Cardiac muscle cell (in vitro differentiated cells and primary cell): ENCODE results near the gene LPP. TPM values are rescaled to one million over a fixed set of nuclear protein-coding genes. Genes with fewer than 3 reads are reported as not detected.
A peak's percentile ranks its signal among the peaks of the same experiment; 100 is the strongest.

Experiments
- DNase-seq, 2 donors: peaks; one replicate each; pipeline versions ENCODE4 v3.0.0 to v3.0.0-alpha.2; 2010 to 2017; ENCODE audit warnings: low read depth in 1 of 2, low spot score in 1 of 2
- H3K27ac ChIP-seq: fragments of 200-600 bp; sonication (generic); 2 replicates; pipeline ENCODE4 v1.5.1; 2016
- H3K27me3 ChIP-seq: fragments of 200-600 bp; sonication (generic); 2 replicates; pipeline ENCODE4 v1.6.0; 2016; ENCODE audit warnings: control low read depth
- H3K36me3 ChIP-seq: fragments of 200-600 bp; sonication (generic); 2 replicates; pipeline ENCODE4 v1.5.1; 2016; ENCODE audit warnings: control low read depth
- H3K4me1 ChIP-seq: fragments of 200-600 bp; sonication (generic); 2 replicates; pipeline ENCODE4 v1.8.1; 2017; ENCODE audit warnings: low read depth, mild to moderate bottlenecking, mixed run types
- H3K4me3 ChIP-seq: fragments of 200-600 bp; sonication (generic); 2 replicates; pipeline ENCODE4 v1.5.1; 2016; ENCODE audit warnings: mild to moderate bottlenecking
- H3K9me3 ChIP-seq: fragments of 200-600 bp; sonication (generic); 2 replicates; pipeline ENCODE4 v1.5.1; 2017; ENCODE audit warnings: low read depth, mild to moderate bottlenecking, control low read depth
- polyA plus RNA-seq: library from polyadenylated mRNA; unstranded; fragments of >200 nt; fragmentation: Nextera tagmentation; extraction: Ambion mirVana; gene quantifications from 2 replicates; pipeline ENCODE4 v1.2.1, GENCODE V29; 2016
- total RNA-seq: library from RNA; depleted of rRNA; stranded (reverse); fragments of >200 nt; gene quantifications from 2 replicates; pipeline ENCODE4 v1.2.3, GENCODE V29; 2016
- TF ChIP-seq, protein P1 (sequence below): IDR thresholded peaks from 2 replicates; pipeline ENCODE4 v1.5.1; 2012; ENCODE audit warnings: low read depth, mild to moderate bottlenecking, low read length

The LPP gene
- total and polyA plus RNA-seq, 2 experiments from 2014 or later, result 21.4 to 45.2 TPM

DNA sequence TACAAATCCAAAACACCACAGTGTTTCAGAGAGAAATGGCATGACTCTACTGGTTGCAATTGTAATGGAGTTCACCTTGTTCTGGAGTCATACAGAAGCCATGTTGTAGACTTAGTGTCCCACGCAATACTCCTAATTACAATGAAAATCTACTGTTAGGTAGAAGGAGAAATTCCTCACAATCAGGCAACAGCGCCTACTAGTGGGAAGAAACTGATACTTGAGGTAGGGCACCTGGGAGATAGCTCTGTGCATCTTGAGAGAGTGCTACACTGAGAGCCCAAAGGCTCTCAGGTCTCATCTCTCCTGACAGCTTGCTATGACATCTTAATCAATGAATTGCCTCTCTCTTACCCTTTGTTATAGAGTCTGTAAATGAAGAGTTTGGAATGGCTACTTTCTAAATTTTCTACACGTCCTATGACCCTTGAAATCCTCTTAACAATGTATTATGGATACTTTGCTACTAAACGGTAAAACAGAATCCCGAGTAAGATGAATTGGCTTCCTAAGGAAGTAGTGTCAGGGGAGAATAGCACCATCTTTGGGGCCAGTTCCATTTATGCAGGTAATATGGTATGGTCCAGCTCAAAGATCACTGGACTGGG is 595.2 kb downstream of the LPP start:
- Histone ChIP-seq H3K9me3 (no peaks in the 10 kb centered on the region), H3K36me3 (no peaks in the 10 kb centered on the region), H3K27me3 (no peaks in the 10 kb centered on the region), H3K27ac (no peak overlapping the region), H3K4me3 (no peak overlapping the region), H3K4me1 (no peaks in the 10 kb centered on the region)
- peak in 1 of 2 donors; percentile 18 for DNase-seq
- TF ChIP-seq, protein P1, sequence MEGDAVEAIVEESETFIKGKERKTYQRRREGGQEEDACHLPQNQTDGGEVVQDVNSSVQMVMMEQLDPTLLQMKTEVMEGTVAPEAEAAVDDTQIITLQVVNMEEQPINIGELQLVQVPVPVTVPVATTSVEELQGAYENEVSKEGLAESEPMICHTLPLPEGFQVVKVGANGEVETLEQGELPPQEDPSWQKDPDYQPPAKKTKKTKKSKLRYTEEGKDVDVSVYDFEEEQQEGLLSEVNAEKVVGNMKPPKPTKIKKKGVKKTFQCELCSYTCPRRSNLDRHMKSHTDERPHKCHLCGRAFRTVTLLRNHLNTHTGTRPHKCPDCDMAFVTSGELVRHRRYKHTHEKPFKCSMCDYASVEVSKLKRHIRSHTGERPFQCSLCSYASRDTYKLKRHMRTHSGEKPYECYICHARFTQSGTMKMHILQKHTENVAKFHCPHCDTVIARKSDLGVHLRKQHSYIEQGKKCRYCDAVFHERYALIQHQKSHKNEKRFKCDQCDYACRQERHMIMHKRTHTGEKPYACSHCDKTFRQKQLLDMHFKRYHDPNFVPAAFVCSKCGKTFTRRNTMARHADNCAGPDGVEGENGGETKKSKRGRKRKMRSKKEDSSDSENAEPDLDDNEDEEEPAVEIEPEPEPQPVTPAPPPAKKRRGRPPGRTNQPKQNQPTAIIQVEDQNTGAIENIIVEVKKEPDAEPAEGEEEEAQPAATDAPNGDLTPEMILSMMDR, result peak; percentile 37

DNA sequence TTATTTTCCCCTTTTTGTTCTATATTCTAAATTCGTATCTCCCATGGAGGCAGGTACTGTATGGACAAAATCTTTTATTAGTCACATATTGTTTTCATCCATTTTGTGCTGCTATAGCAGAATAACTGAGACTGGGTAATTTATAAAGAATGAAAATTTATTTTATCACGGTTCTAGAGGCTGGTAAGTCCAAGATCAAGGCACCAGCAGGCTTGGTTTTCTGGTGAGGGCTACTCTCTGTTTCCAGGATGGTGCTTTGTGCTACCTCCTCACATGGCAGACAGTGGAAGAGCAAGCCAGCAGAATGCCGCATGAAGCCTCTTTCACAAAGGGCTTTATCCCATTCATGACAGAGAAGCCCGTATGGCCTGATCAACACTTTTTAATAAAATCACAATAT is 595.9 kb downstream of the LPP start:
- H3K4me1 ChIP-seq, result peaks cover 5% of the 10 kb centered on the region
- H3K27ac ChIP-seq, result no peak overlapping the region
- DNase-seq, result no peak
- H3K9me3 ChIP-seq, result no peaks in the 10 kb centered on the region
- H3K4me3 ChIP-seq, result no peak overlapping the region
- TF ChIP-seq, protein P1, result no peak
- H3K36me3 ChIP-seq, result no peaks in the 10 kb centered on the region
- no peaks in the 10 kb centered on the region for H3K27me3 ChIP-seq

DNA sequence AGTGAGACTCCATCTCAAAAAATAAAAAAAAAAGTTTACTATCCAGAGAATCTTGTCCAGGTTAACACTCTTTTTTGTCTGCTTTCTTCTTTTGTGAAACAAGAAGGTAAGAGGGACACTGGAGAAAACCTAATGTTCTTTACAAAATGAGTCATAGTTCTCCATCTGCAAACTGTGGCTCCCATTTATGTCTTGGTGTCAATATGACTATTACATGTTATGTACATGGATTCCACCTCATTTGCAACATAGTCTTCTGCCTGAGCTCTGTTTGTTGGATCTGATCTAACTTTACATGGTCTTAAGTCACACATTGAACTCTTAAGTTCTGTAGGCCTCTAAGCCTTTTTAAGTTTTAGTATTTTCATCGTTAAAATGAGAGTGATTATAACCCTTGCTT is 596.7 kb downstream of the LPP start:
- DNase-seq, result no peak
- Histone ChIP-seq H3K4me3 (no peak overlapping the region), H3K4me1 (peaks cover 8% of the 10 kb centered on the region), H3K9me3 (no peaks in the 10 kb centered on the region), H3K27me3 (no peaks in the 10 kb centered on the region), H3K27ac (no peak overlapping the region), H3K36me3 (no peaks in the 10 kb centered on the region)
- TF ChIP-seq, protein P1, result no peak

DNA sequence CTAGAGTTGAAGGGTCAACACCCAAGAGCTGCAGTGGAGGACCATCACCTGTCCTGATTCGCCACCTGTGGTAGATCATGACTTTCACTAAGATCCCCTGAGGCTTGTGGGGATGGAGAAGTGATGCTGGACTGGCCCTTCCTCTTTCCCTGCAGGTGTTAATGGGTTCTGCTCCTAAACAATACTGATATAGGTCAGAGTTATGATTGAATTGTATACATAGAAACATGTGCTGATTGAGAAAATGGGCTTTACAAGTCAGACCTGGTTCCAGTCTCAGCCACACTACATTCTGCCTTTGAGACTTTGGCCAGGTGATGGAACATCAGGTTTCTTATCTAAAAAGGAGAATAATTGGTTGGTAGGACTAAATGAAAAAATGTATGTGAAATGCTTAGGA is 598.9 kb downstream of the LPP start:
- TF ChIP-seq, protein P1, result no peak
- Histone ChIP-seq H3K9me3 (no peaks in the 10 kb centered on the region), H3K27ac (no peak overlapping the region), H3K36me3 (no peaks in the 10 kb centered on the region), H3K4me3 (no peak overlapping the region), H3K27me3 (no peaks in the 10 kb centered on the region), H3K4me1 (peaks cover 8% of the 10 kb centered on the region)
- DNase-seq, result no peak

DNA sequence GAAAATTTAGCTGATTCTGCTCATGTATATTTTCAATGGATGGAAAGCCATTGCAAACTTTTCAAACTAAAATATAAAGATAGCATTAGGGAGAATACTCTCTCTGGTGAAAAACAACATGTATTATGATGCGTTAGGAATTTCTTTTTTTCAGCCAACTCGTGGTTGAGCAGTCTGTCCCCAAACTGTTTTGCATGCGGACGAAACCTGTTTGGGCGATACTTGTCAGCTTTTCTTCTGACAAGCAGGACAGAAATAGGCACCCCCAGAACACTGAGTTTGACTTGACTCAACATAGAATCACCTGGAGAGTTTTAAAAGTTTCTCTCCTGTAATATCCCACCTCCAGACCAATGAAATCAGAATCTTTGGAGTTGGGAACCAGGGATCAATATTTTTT is 600.3 kb downstream of the LPP start:
- Histone ChIP-seq H3K27me3 (no peaks in the 10 kb centered on the region), H3K36me3 (no peaks in the 10 kb centered on the region), H3K4me3 (no peak overlapping the region), H3K9me3 (no peaks in the 10 kb centered on the region), H3K27ac (no peak overlapping the region), H3K4me1 (peaks cover 8% of the 10 kb centered on the region)
- TF ChIP-seq, protein P1, result no peak
- no peak for DNase-seq
